Common myeloid progenitor, CD34-positive (primary cell): ENCODE results near the gene DIP2C.

ENCODE experiments used
- CTCF ChIA-PET: fragments of 350-600 bp; sonication (Branson Sonifier 250); formaldehyde crosslinking; loops from one replicate; lab custom pipeline; 2021; ENCODE audit warnings: antibody characterized with exemption; lab: Charles Lee
- POLR2A ChIA-PET: fragments of 350-600 bp; sonication (Branson Sonifier 250); formaldehyde crosslinking; loops from one replicate; lab custom pipeline; 2021; ENCODE audit warnings: antibody characterized with exemption; lab: Charles Lee
- DNase-seq, 3 donors: peaks; one replicate each; pipeline versions ENCODE4 v3.0.0 to v3.0.0-alpha.2; 2013
- H3K27ac ChIP-seq, 2 experiments: 1 replicate in 1 of 2; 2 replicates in 1 of 2; pipeline ENCODE4 v1.7.0; 2013; ENCODE audit warnings: inconsistent platforms in 2 of 2, low read length in 2 of 2, mild to moderate bottlenecking in 2 of 2, low read depth in 1 of 2, moderate library complexity in 1 of 2; ENCODE audit not compliant: severe bottlenecking in 2 of 2, insufficient read depth in 1 of 2, poor library complexity in 1 of 2
- H3K27me3 ChIP-seq, 5 experiments: replicated peaks in 2 of 5; 1 replicate in 3 of 5; 2 replicates in 2 of 5; pipeline versions ENCODE4 v1.6.1 to v1.7.0; 2013; ENCODE audit warnings: low read length in 4 of 5, mild to moderate bottlenecking in 2 of 5, moderate library complexity in 2 of 5, inconsistent platforms in 1 of 5; ENCODE audit not compliant: insufficient read depth in 5 of 5, control insufficient read depth in 4 of 5
- H3K36me3 ChIP-seq, 4 experiments: 1 replicate in 2 of 4; 2 replicates in 2 of 4; pipeline versions ENCODE4 v1.6.1 to v1.7.0; 2013; ENCODE audit warnings: low read length in 3 of 4, control low read depth in 1 of 4, mild to moderate bottlenecking in 1 of 4; ENCODE audit not compliant: control insufficient read depth in 4 of 4, insufficient read depth in 4 of 4
- H3K4me1 ChIP-seq, 4 experiments: 1 replicate in 3 of 4; 2 replicates in 1 of 4; pipeline versions ENCODE4 v1.6.1 to v1.7.1; 2013; ENCODE audit warnings: low read length in 3 of 4, mild to moderate bottlenecking in 3 of 4, control low read depth in 1 of 4, inconsistent platforms in 1 of 4, moderate library complexity in 1 of 4; ENCODE audit not compliant: control insufficient read depth in 4 of 4, insufficient read depth in 4 of 4; ENCODE audit errors: control extremely low read depth in 1 of 4
- H3K4me3 ChIP-seq, 7 experiments: 1 replicate in 4 of 7; 2 replicates in 3 of 7; pipeline versions ENCODE4 v1.5.1 to v1.7.0; 2013; ENCODE audit warnings: mild to moderate bottlenecking in 7 of 7, low read length in 6 of 7, moderate library complexity in 6 of 7, inconsistent platforms in 2 of 7, low read depth in 2 of 7, control low read depth in 1 of 7; ENCODE audit not compliant: insufficient read depth in 4 of 7, control insufficient read depth in 1 of 7; ENCODE audit errors: extremely low read depth in 1 of 7
- H3K9me3 ChIP-seq, 5 experiments: 1 replicate in 4 of 5; 2 replicates in 1 of 5; pipeline versions ENCODE4 v1.6.1 to v1.7.1; 2013; ENCODE audit warnings: low read length in 4 of 5, mild to moderate bottlenecking in 2 of 5, inconsistent platforms in 1 of 5, low read depth in 1 of 5, moderate library complexity in 1 of 5; ENCODE audit not compliant: control insufficient read depth in 4 of 5, insufficient read depth in 2 of 5; ENCODE audit errors: control extremely low read depth in 1 of 5
- WGBS: methylation state at CpG from one replicate; pipeline ENCODE4 v1.1.5; 2013; ENCODE audit not compliant: insufficient coverage; 5-methylcytosine and 5-hydroxymethylcytosine counted together

The DIP2C gene

DNA sequence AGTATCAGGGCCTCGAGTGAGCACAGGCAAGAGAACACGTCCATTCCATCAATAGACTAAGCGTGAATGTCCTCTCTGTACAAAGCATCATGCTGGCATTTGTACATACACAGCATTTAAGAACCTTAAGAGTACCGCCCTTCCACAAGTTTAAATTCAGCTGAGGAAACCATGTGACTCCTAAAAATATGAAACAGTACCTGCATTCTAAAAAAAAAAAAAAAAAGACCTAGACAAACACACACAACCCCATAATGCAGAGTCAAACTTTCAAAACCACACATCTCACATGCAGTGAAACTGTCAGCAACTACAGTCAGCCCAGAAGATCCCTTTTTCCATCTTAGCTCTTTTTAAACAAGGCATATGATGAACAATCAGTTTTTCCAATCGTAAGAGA lies 124.3 kb downstream of the DIP2C start:
- ChIA-PET POLR2A (no interaction called here), CTCF (no interaction called here)
- 96% methylated on average over 3 of the region's 5 CpGs for WGBS
- Histone ChIP-seq H3K27me3 (peaks cover 0 to 13% (median 7%) of the 10 kb centered on the region in 5 experiments), H3K36me3 (no peaks in the 10 kb centered on the region), H3K4me3 (no peak overlapping the region), H3K27ac (no peak overlapping the region), H3K4me1 (no peaks in the 10 kb centered on the region), H3K9me3 (peaks cover 0 to 26% (median 10%) of the 10 kb centered on the region in 5 experiments)
- DNase-seq: no peak

DNA sequence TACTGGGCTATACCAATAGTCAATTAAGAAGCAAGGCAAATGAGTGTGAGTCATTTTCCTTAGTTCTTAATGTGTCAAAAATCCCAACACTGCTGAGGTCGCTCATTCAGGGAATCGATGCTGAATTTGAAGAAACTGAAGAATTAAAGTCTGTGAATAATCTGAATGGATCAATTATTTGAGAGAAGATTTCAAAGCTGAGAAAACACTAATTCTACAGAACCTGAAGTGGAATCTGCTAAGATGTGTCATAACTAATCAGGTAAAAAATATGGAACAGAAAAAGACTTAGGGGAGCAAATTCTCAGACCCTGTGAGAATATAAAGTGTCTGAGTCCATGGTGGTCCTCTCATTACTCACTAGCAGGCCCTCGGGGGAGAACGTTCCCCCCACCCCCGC lies 125.6 kb downstream of the DIP2C start:
- no peak for DNase-seq
- H3K9me3 ChIP-seq: peaks cover 0 to 18% (median 10%) of the 10 kb centered on the region in 5 experiments
- ChIA-PET CTCF (no interaction called here), POLR2A (no interaction called here)
- peaks cover 0 to 11% (median 6%) of the 10 kb centered on the region in 5 experiments for H3K27me3 ChIP-seq
- H3K36me3 ChIP-seq: no peaks in the 10 kb centered on the region
- no peak overlapping the region for H3K4me3 ChIP-seq
- H3K4me1 ChIP-seq: no peaks in the 10 kb centered on the region
- no peak overlapping the region for H3K27ac ChIP-seq
- WGBS: 100% methylated on average over 1 of the region's 5 CpGs

DNA sequence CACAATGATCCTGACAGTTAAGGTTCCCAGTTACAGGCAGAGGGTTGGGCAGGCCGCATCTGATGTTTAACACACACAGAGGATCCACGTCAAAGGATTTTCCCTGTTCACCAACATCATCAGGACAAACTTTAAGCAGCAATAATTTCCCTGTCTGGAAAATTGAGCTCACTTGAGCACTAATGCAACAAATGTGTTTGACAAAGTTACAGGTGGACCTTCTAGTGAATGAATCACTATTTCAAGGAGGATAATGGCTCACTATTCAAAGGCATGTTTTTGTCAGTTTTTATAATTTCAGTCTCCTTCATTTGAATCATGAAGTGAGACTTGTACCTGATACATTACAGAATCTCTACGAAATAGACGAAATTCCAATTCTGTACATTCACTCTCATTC lies 127.3 kb downstream of the DIP2C start:
- 84% methylated on average over 4 of the region's 4 CpGs for WGBS
- CTCF ChIA-PET: no interaction called here
- no peak for DNase-seq

DNA sequence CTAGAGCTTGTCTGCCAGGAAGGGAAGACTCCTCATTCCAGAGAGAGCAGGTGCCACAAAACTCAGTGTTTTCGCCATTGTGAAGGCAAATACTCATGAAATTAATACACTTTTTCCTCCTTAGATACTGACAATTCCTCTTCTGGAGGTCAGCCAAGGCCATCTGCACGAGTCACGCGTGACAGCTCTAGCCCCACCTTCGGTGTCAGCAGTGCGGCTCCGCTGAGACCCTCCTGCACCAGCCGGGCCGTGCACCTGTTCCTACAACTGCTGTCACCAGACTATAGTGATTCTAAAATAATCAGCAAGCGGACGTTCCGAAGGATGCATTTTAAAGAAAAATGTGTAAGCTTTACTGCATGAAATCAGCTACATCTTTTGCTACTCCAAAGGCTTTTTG lies 127.7 kb downstream of the DIP2C start:
- peaks cover 0 to 16% (median 4%) of the 10 kb centered on the region in 5 experiments for H3K27me3 ChIP-seq
- no peak overlapping the region for H3K4me3 ChIP-seq
- DNase-seq: no peak
- no peaks in the 10 kb centered on the region for H3K36me3 ChIP-seq
- POLR2A ChIA-PET: no interaction called here
- peaks cover 0 to 5% (median 2%) of the 10 kb centered on the region in 4 experiments for H3K4me1 ChIP-seq
- peaks cover 0 to 18% (median 10%) of the 10 kb centered on the region in 5 experiments for H3K9me3 ChIP-seq
- WGBS: 97% methylated on average over 12 of the region's 12 CpGs
- CTCF ChIA-PET: interaction anchor here (1.0 kb wide), 1 partner anchor 10 kb away, joined by 3 read pairs; no protein-coding TSS in a partner anchor
- H3K27ac ChIP-seq: no peak overlapping the region

More for the DNA sequence above, 127.3 kb downstream of the DIP2C start:
- H3K9me3 ChIP-seq: peaks cover 0 to 18% (median 10%) of the 10 kb centered on the region in 5 experiments
- H3K27me3 ChIP-seq: peaks cover 0 to 14% (median 6%) of the 10 kb centered on the region in 5 experiments
- no peaks in the 10 kb centered on the region for H3K36me3 ChIP-seq
- H3K4me3 ChIP-seq: no peak overlapping the region
- POLR2A ChIA-PET: no interaction called here
- H3K4me1 ChIP-seq: peaks cover 0 to 2% (median 0%) of the 10 kb centered on the region in 4 experiments
- H3K27ac ChIP-seq: no peak overlapping the region

DNA sequence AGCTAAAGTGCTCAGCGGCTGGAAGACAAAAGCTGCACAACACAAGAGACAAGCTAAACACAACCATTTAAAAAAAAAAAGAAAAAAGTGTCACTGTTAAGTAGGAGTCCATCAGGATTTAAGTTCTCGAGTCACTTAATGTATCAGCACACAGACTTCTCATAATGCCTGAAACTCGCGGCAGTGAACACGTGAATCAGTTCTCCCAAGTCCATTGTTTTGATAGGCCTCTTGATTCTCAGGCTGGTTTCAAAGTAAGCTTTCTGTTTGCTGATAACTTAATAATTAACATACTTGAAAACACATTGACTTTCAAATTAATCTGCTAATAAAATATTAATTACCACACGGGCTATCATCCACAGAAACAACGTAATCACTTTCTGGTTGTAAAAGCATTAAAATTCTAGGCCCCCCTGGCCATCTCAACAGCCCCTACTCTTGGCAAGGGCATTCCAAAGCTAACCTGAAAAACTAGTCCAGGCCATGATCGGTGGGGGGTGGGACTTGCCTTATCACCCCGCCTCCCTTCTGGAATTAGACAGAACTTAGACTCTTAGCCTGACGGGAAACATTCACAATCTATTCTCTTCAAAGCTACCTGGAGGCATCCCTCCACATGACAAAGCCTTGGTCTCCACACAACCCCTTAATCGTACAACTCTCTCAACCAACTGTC lies 129.0 kb downstream of the DIP2C start:
- ChIA-PET CTCF (interaction anchor here (1.0 kb wide), 1 partner anchor 9 kb away, joined by 3 read pairs; no protein-coding TSS in a partner anchor), POLR2A (no interaction called here)
- Histone ChIP-seq H3K27me3 (peaks cover 0 to 25% (median 6%) of the 10 kb centered on the region in 5 experiments), H3K4me1 (peaks cover 0 to 5% (median 2%) of the 10 kb centered on the region in 4 experiments), H3K36me3 (no peaks in the 10 kb centered on the region), H3K27ac (no peak overlapping the region), H3K9me3 (peaks cover 0 to 18% (median 10%) of the 10 kb centered on the region in 5 experiments), H3K4me3 (no peak overlapping the region)
- no peak for DNase-seq
- WGBS: 88% methylated on average over 6 of the region's 11 CpGs

DNA sequence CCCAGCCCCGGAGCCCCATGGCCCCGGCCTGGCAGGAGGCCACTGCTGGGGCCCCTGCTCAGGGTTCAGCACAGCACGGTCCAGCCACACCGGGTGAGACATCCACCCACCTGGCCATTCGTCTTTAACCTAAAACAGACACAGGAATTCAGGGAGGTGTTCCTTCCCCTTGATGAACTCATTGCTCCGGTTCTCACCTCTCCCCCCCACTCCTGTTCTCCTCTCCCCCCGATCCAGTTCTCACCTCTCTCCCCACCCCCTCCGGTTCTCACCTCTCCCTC lies 129.8 kb downstream of the DIP2C start:
- H3K4me1 ChIP-seq: peaks cover 0 to 5% (median 2%) of the 10 kb centered on the region in 4 experiments
- H3K9me3 ChIP-seq: peaks cover 0 to 18% (median 9%) of the 10 kb centered on the region in 5 experiments
- no peak overlapping the region for H3K4me3 ChIP-seq
- no peak overlapping the region for H3K27ac ChIP-seq
- H3K27me3 ChIP-seq: peaks cover 0 to 30% (median 8%) of the 10 kb centered on the region in 5 experiments
- 62% methylated on average over 5 of the region's 8 CpGs for WGBS
- no peaks in the 10 kb centered on the region for H3K36me3 ChIP-seq
- POLR2A ChIA-PET: no interaction called here
- no peak for DNase-seq
- CTCF ChIA-PET: no interaction called here
